Measurements from ENCODE around the gene CDKN1B.

DNA sequence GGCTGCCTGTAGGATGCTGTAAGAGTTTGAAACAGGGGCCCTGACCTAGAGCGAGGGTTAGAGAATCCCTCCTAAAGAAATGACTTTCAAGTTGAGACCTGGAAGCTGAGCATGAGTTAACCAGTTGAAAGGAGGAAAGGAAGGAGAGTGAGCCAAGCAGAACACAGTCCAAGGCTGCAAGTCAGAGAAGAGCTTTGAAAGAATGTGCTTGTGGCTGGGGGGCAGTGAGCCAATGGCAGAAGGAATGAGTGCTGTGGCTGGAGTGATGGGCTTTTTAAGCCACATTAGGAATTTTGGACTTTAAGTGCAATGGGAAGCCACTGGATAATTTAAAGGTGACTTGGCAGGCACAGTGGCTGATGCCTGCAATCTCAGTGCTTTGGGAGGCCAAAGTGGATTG, 18.1 kb downstream of the CDKN1B start:
- TF ChIP-seq RAD21 (IDR thresholded peaks at IDR 0.05; ENCODE audit: low read depth) (no peak), EGR1 (IDR thresholded peaks at IDR 0.05) (no peak)
- TF ChIP-seq, protein P1, sequence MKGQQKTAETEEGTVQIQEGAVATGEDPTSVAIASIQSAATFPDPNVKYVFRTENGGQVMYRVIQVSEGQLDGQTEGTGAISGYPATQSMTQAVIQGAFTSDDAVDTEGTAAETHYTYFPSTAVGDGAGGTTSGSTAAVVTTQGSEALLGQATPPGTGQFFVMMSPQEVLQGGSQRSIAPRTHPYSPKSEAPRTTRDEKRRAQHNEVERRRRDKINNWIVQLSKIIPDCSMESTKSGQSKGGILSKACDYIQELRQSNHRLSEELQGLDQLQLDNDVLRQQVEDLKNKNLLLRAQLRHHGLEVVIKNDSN (IDR thresholded peaks at IDR 0.05), result no peak
